Hepatocyte (in vitro differentiated cells): ENCODE measurements around the gene TFIP11.

Experiments used
- CTCF ChIP-seq: fragments of 200-600 bp; sonication (generic); IDR thresholded peaks from 2 replicates; pipeline ENCODE4 v1.5.1; 2016; ENCODE audit warnings: antibody characterized with exemption, mild to moderate bottlenecking; ENCODE audit not compliant: poor library complexity
- EZH2 ChIP-seq: fragments of 200-600 bp; sonication (generic); IDR thresholded peaks from 2 replicates; pipeline ENCODE4 v1.6.1; 2016; ENCODE audit warnings: antibody characterized with exemption, mild to moderate bottlenecking, borderline replicate concordance
- EZH2phosphoT487 ChIP-seq: fragments of 200-600 bp; sonication (generic); IDR thresholded peaks from one replicate; pipeline ENCODE4 v1.6.1; 2018; ENCODE audit warnings: antibody characterized with exemption, mild to moderate bottlenecking, low read depth, moderate library complexity; ENCODE audit not compliant: unreplicated experiment, severe bottlenecking

- TF ChIP-seq CTCF (no peak), EZH2 (no peak), EZH2phosphoT487 (no peak)
These were observed 63.3 kb downstream of the TFIP11 start for GRCh38 chr22:26448941-26449340.
